H1 (cell line): Measurements from ENCODE around the gene RTKN2. TPM values are rescaled to one million over a fixed set of nuclear protein-coding genes. Genes with fewer than 3 reads are reported as not detected.
A peak's percentile ranks its signal among the peaks of the same experiment; 100 is the strongest.

ENCODE experiments used
- CTCF ChIA-PET: fragments of 300-600 bp; sonication (Branson Sonifier 250); formaldehyde crosslinking; loops from one replicate; lab custom pipeline; 2021; ENCODE audit not compliant: partially characterized antibody; lab: Charles Lee
- POLR2A ChIA-PET: fragments of 300-600 bp; sonication (Branson Sonifier 250); formaldehyde crosslinking; loops from one replicate; lab custom pipeline; 2021; ENCODE audit warnings: inconsistent platforms; ENCODE audit not compliant: partially characterized antibody; lab: Charles Lee
- DNase-seq, 2 experiments: peaks; one replicate each; pipeline versions ENCODE4 v3.0.0 to v3.0.0-alpha.2; 2010 to 2022; ENCODE audit warnings: low spot score in 2 of 2, low read depth in 1 of 2, mixed read lengths in 1 of 2
- FAIRE-seq: peaks from 2 replicates; lab custom pipeline; 2011; peaks lifted over from hg19 to GRCh38; lab: Jason Lieb, UNC
- H2AFZ ChIP-seq: 2 replicates; pipeline ENCODE4 v1.8.1; 2012; ENCODE audit warnings: low read length, inconsistent platforms
- H2AK5ac ChIP-seq: 2 replicates; pipeline ENCODE4 v1.6.1; 2013; ENCODE audit warnings: low read depth, low read length
- H2BK120ac ChIP-seq: replicated peaks from 2 replicates; pipeline ENCODE3; 2013; ENCODE audit warnings: low read depth, low read length, inconsistent platforms
- H2BK12ac ChIP-seq: 2 replicates; pipeline ENCODE4 v1.6.1; 2013; ENCODE audit warnings: low read depth, low read length
- H2BK15ac ChIP-seq: 2 replicates; pipeline ENCODE4 v1.6.1; 2013; ENCODE audit warnings: low read length
- H2BK20ac ChIP-seq: 2 replicates; pipeline ENCODE4 v1.6.1; 2013; ENCODE audit warnings: low read length
- H2BK5ac ChIP-seq: 2 replicates; pipeline ENCODE4 v1.6.1; 2013; ENCODE audit warnings: low read depth, low read length
- H3K14ac ChIP-seq: 2 replicates; pipeline ENCODE4 v1.6.1; 2013; ENCODE audit warnings: inconsistent platforms; ENCODE audit not compliant: insufficient read length
- H3K18ac ChIP-seq: 2 replicates; pipeline ENCODE4 v1.6.1; 2013; ENCODE audit warnings: low read length; ENCODE audit errors: extremely low read depth
- H3K23ac ChIP-seq: 2 replicates; pipeline ENCODE4 v1.6.1; 2013; ENCODE audit warnings: inconsistent platforms; ENCODE audit not compliant: insufficient read length
- H3K23me2 ChIP-seq: 2 replicates; pipeline ENCODE4 v1.6.1; 2013; ENCODE audit warnings: low read depth, low read length
- H3K27ac ChIP-seq: 2 replicates; pipeline ENCODE4 v1.6.1; 2011; ENCODE audit warnings: low read depth, low read length, inconsistent platforms
- H3K27me3 ChIP-seq, 4 experiments: replicated peaks in 1 of 4; 1 replicate in 1 of 4; 2 replicates in 3 of 4; pipeline versions ENCODE4 v1.6.1 to v1.8.1; 2011 to 2013; ENCODE audit warnings: low read length in 3 of 4, mild to moderate bottlenecking in 3 of 4, inconsistent platforms in 2 of 4, mixed read lengths in 2 of 4, moderate library complexity in 1 of 4; ENCODE audit not compliant: control insufficient read depth in 3 of 4, insufficient read depth in 3 of 4; ENCODE audit errors: extremely low read depth in 1 of 4
- H3K36me3 ChIP-seq, 4 experiments: 2 replicates each; pipeline versions ENCODE4 v1.6.1 to v1.8.1; 2011 to 2013; ENCODE audit warnings: mild to moderate bottlenecking in 4 of 4, low read length in 3 of 4, moderate library complexity in 2 of 4, control low read depth in 1 of 4, inconsistent platforms in 1 of 4; ENCODE audit not compliant: insufficient read depth in 4 of 4, control insufficient read depth in 2 of 4
- H3K4ac ChIP-seq: replicated peaks from 2 replicates; pipeline ENCODE3; 2013; ENCODE audit warnings: low read length, low read depth, mixed read lengths, inconsistent platforms; ENCODE audit not compliant: insufficient read length
- H3K4me1 ChIP-seq, 4 experiments: replicated peaks in 1 of 4; 1 replicate in 1 of 4; 2 replicates in 3 of 4; pipeline versions ENCODE4 v1.6.1 to v1.8.1; 2011 to 2013; ENCODE audit warnings: low read length in 3 of 4, inconsistent platforms in 2 of 4, mixed read lengths in 1 of 4; ENCODE audit not compliant: insufficient read depth in 4 of 4, control insufficient read depth in 3 of 4
- H3K4me2 ChIP-seq, 2 experiments: 2 replicates each; pipeline versions ENCODE4 v1.6.1 to v1.8.1; 2011 to 2013; ENCODE audit warnings: low read depth in 2 of 2, low read length in 2 of 2, control low read depth in 1 of 2, inconsistent platforms in 1 of 2, mild to moderate bottlenecking in 1 of 2; ENCODE audit not compliant: insufficient read depth in 1 of 2
- H3K4me3 ChIP-seq, 4 experiments: fragments of 200-600, 300-600 bp in 1 of 4; sonication (generic), shearing (Covaris generic), sonication (Bioruptor Twin) in 1 of 4; 2 replicates each; pipeline versions ENCODE4 v1.5.1 to v1.8.1; 2011 to 2016; ENCODE audit warnings: low read length in 4 of 4, low read depth in 3 of 4, control low read depth in 2 of 4, inconsistent platforms in 2 of 4, mild to moderate bottlenecking in 2 of 4, mixed read lengths in 1 of 4, moderate library complexity in 1 of 4; ENCODE audit not compliant: insufficient read depth in 2 of 4; ENCODE audit errors: extremely low read depth in 1 of 4
- H3K56ac ChIP-seq: replicated peaks from 2 replicates; pipeline ENCODE3; 2013; ENCODE audit warnings: low read depth, mild to moderate bottlenecking, mixed read lengths, low read length, inconsistent platforms; ENCODE audit not compliant: insufficient read length
- H3K79me1 ChIP-seq: 2 replicates; pipeline ENCODE4 v1.6.1; 2013; ENCODE audit warnings: low read depth, low read length, control low read depth
- H3K79me2 ChIP-seq, 2 experiments: 2 replicates each; pipeline versions ENCODE4 v1.6.1 to v1.8.1; 2012 to 2013; ENCODE audit warnings: low read length in 2 of 2, mild to moderate bottlenecking in 2 of 2, inconsistent platforms in 1 of 2; ENCODE audit not compliant: insufficient read depth in 2 of 2, control insufficient read depth in 1 of 2
- H3K9ac ChIP-seq, 4 experiments: replicated peaks in 1 of 4; 1 replicate in 1 of 4; 2 replicates in 3 of 4; pipeline versions ENCODE4 v1.6.1 to v1.8.1; 2011 to 2013; ENCODE audit warnings: low read depth in 3 of 4, low read length in 3 of 4, control low read depth in 2 of 4, mild to moderate bottlenecking in 2 of 4, moderate library complexity in 2 of 4, inconsistent platforms in 1 of 4; ENCODE audit errors: extremely low read depth in 1 of 4
- H3K9me3 ChIP-seq, 2 experiments: 2 replicates each; pipeline versions ENCODE4 v1.6.1 to v1.8.1; 2012 to 2013; ENCODE audit warnings: mild to moderate bottlenecking in 2 of 2, moderate library complexity in 2 of 2, control low read depth in 1 of 2, inconsistent platforms in 1 of 2, low read depth in 1 of 2, low read length in 1 of 2, mixed read lengths in 1 of 2; ENCODE audit not compliant: insufficient read depth in 2 of 2
- H4K20me1 ChIP-seq, 2 experiments: replicated peaks in 1 of 2; 2 replicates each; pipeline versions ENCODE3 to v1.8.1; 2011 to 2013; ENCODE audit warnings: inconsistent platforms in 2 of 2, low read length in 2 of 2, mild to moderate bottlenecking in 1 of 2; ENCODE audit not compliant: insufficient read depth in 2 of 2, control insufficient read depth in 1 of 2
- H4K5ac ChIP-seq: 2 replicates; pipeline ENCODE4 v1.6.1; 2013; ENCODE audit warnings: low read length, low read depth, mixed read lengths, inconsistent platforms; ENCODE audit not compliant: insufficient read length
- H4K8ac ChIP-seq: 2 replicates; pipeline ENCODE4 v1.8.0; 2013; ENCODE audit warnings: mild to moderate bottlenecking, moderate library complexity, low read length, inconsistent platforms; ENCODE audit not compliant: insufficient read depth; ENCODE audit errors: extremely low read depth
- H4K91ac ChIP-seq: replicated peaks from 2 replicates; pipeline ENCODE3; 2013; ENCODE audit warnings: low read length, mixed read lengths, inconsistent platforms; ENCODE audit not compliant: insufficient read length
- MAFK ChIP-seq: IDR thresholded peaks from 2 replicates; pipeline ENCODE4 v1.6.1; 2012; ENCODE audit warnings: low read depth, mild to moderate bottlenecking, improper control_type of control experiment, low read length
- RBBP5 ChIP-seq: IDR thresholded peaks from 2 replicates; pipeline ENCODE4 v1.7.1; 2012; ENCODE audit warnings: low read depth, mild to moderate bottlenecking, inconsistent platforms, low read length, moderate library complexity, borderline replicate concordance
- SUZ12 ChIP-seq: fragments of 200-600 bp; sonication (generic); IDR thresholded peaks from 2 replicates; pipeline ENCODE4 v1.6.1; 2012; ENCODE audit warnings: mild to moderate bottlenecking, inconsistent platforms, low read length, moderate library complexity, mixed read lengths
- TEAD4 ChIP-seq: IDR thresholded peaks from 2 replicates; pipeline ENCODE4 v1.6.1; 2012; ENCODE audit warnings: low read depth, low read length, inconsistent platforms, mixed read lengths
- WGBS, 2 experiments: shearing (Covaris generic) in 1 of 2; methylation state at CpG; one replicate each; pipeline versions ENCODE4 v1.1.6 to v1.1.7; 2013 to 2015; ENCODE audit warnings: low lambda C conversion rate in 2 of 2, mixed read lengths in 2 of 2, inconsistent platforms in 1 of 2, low coverage in 1 of 2, missing lambda C conversion rate in 1 of 2; ENCODE audit not compliant: insufficient replicate concordance in 2 of 2, insufficient coverage in 1 of 2, insufficient read length in 1 of 2; ENCODE audit errors: extremely low coverage in 1 of 2, missing lambda C conversion rate in 1 of 2; 5-methylcytosine and 5-hydroxymethylcytosine counted together
- polyA plus RNA-seq, 7 experiments: library from polyadenylated mRNA; depleted of rRNA in 3 of 7; stranded (reverse) in 5 of 7; unstranded in 2 of 7; fragments of >200 nt in 5 of 7; fragments of 200-250 nt in 2 of 7; gene quantifications; 1 replicate in 5 of 7; 2 replicates in 1 of 7; 4 replicates in 1 of 7; pipeline versions ENCODE4 v1.2.1 to v1.2.3, GENCODE V29; 2011 to 2013; ENCODE audit warnings: missing spikeins in 2 of 7, mixed read lengths in 2 of 7
- total RNA-seq: library from RNA; stranded (reverse); fragmentation: NEBNext Ultra II Directional; extraction: Animal tissue kit (Norgen Biotek cat#: 25700); gene quantifications from 2 replicates; pipeline ENCODE4 v1.2.1, GENCODE V29; 2021

The RTKN2 gene
- total and polyA plus RNA-seq, 2 of the 8 experiments (the other 6 are each of a cell fraction or from before 2014, with no cell fraction given) = 5.1 to 24.6 TPM

GRCh38 chr10:62224606-62225005, 44.0 kb downstream of the RTKN2 start:
- Histone ChIP-seq H3K27me3 (no peaks in the 10 kb centered on the region), H2BK12ac (no peak overlapping the region), H3K23me2 (no peaks in the 10 kb centered on the region), H3K4me2 (no peak overlapping the region), H2AFZ (no peak overlapping the region), H3K4ac (no peak overlapping the region), H2BK15ac (no peak overlapping the region), H3K9me3 (no peaks in the 10 kb centered on the region), H4K91ac (no peak overlapping the region), H3K56ac (no peak overlapping the region), H3K9ac (no peak overlapping the region), H2BK20ac (no peak overlapping the region), H3K79me2 (no peaks in the 10 kb centered on the region), H2AK5ac (no peak overlapping the region), H3K14ac (no peak overlapping the region), H4K20me1 (no peaks in the 10 kb centered on the region), H4K5ac (no peak overlapping the region), H3K18ac (no peak overlapping the region), H3K79me1 (no peaks in the 10 kb centered on the region), H2BK5ac (no peak overlapping the region), H3K27ac (no peak overlapping the region), H3K36me3 (no peaks in the 10 kb centered on the region), H2BK120ac (no peak overlapping the region), H4K8ac (no peak overlapping the region), H3K4me3 (no peak overlapping the region), H3K4me1 (no peaks in the 10 kb centered on the region), H3K23ac (no peak overlapping the region)
- CTCF ChIA-PET = interaction anchor here (1.3 kb wide), 1 partner anchor 23 kb away, joined by 3 read pairs; no protein-coding TSS in a partner anchor
- no peak for FAIRE-seq
- TF ChIP-seq MAFK (no peak), RBBP5 (no peak), TEAD4 (peak; percentile 83; the same call in 1 of the 2 replicates), SUZ12 (no peak)
- POLR2A ChIA-PET = interaction anchor here (1.0 kb wide), 1 partner anchor 8 kb away, joined by 3 read pairs; no protein-coding TSS in a partner anchor
- no peak for DNase-seq
- WGBS, 2 experiments = 100% methylated on average over 1 of the region's 1 CpG; no CpG with 5 or more reads in 1 of the 2 experiments
